Measurements from ENCODE around the gene OPCML.

OPCML gene

DNA sequence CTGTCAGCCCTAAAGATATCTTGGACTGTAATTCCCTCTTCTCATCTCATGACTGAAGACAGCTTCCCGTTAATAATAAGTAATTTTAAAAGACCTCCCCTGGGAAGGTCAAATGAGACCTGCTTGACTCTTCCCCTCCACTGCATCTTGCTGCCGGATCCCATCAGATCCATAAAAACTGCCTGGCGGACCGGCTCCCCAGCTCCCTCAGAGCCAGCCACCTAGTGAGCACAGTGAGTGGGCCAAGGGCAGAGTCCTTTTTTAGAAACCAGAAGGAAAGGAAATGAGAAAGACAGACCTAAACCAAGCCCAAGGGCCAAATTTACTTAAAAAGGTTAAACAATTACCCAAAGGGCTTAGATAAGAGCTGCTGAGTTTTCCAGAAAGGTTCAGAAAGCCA is 595.3 kb downstream of the OPCML start:
- Histone ChIP-seq H3K4me2 (ENCODE audit: low read depth, low read length, poor library complexity, severe bottlenecking) (no peak overlapping the region), H4K20me1 (ENCODE audit: insufficient read depth, low read length, poor library complexity, severe bottlenecking) (no peaks in the 10 kb centered on the region), H3K4me3 (ENCODE audit: low read length, poor library complexity, severe bottlenecking) (no peak overlapping the region), H3K4me1 (ENCODE audit: insufficient read depth, low read length, poor library complexity, severe bottlenecking) (no peaks in the 10 kb centered on the region), H3K9me2 (replicated peaks; ENCODE audit: low read depth, low read length) (no peaks in the 10 kb centered on the region), H3F3A (ENCODE audit: low read depth) (no peaks in the 10 kb centered on the region), H3K79me2 (ENCODE audit: insufficient read depth, low read length) (no peaks in the 10 kb centered on the region), H2AFZ (ENCODE audit: low read length) (no peak overlapping the region), H3K9me3 (ENCODE audit: insufficient read depth, low read depth, low read length) (no peaks in the 10 kb centered on the region), H3K27me3 (ENCODE audit: insufficient read depth, low read length, poor library complexity, severe bottlenecking) (no peaks in the 10 kb centered on the region), H3K36me3 (ENCODE audit: insufficient read depth, low read length) (no peaks in the 10 kb centered on the region), H3K9ac (ENCODE audit: low read depth, low read length, poor library complexity, severe bottlenecking) (no peak overlapping the region)
- TF ChIP-seq, protein P1, sequence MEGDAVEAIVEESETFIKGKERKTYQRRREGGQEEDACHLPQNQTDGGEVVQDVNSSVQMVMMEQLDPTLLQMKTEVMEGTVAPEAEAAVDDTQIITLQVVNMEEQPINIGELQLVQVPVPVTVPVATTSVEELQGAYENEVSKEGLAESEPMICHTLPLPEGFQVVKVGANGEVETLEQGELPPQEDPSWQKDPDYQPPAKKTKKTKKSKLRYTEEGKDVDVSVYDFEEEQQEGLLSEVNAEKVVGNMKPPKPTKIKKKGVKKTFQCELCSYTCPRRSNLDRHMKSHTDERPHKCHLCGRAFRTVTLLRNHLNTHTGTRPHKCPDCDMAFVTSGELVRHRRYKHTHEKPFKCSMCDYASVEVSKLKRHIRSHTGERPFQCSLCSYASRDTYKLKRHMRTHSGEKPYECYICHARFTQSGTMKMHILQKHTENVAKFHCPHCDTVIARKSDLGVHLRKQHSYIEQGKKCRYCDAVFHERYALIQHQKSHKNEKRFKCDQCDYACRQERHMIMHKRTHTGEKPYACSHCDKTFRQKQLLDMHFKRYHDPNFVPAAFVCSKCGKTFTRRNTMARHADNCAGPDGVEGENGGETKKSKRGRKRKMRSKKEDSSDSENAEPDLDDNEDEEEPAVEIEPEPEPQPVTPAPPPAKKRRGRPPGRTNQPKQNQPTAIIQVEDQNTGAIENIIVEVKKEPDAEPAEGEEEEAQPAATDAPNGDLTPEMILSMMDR (conservative IDR thresholded peaks at IDR 0.05; ENCODE audit: low read length): no peak

DNA sequence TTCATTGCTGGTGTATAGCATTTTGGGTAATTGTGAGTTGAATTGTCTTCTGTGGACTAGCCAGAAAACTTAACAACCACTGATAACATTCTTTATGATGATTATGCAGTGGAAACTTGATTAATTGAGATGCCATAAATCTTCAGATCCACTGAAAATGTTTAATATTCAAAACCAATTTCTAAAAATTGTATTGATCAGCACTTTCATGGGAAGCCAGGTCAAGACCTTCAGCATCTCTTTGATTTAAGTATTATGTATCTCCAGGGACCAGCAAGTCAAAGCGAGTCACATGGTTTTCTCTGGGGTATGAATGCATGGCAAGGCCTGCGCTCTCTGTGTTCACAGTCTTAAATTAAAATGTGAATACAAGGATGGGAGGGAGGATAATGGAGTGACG is 596.9 kb downstream of the OPCML start:
- no peaks in the 10 kb centered on the region for H3F3A ChIP-seq (ENCODE audit: low read depth)
- no peaks in the 10 kb centered on the region for H3K9me3 ChIP-seq (ENCODE audit: insufficient read depth, low read depth, low read length)
- no peak overlapping the region for H3K4me3 ChIP-seq (ENCODE audit: low read length, poor library complexity, severe bottlenecking)
- H3K79me2 ChIP-seq (ENCODE audit: insufficient read depth, low read length): no peaks in the 10 kb centered on the region
- no peaks in the 10 kb centered on the region for H3K27me3 ChIP-seq (ENCODE audit: insufficient read depth, low read length, poor library complexity, severe bottlenecking)
- H3K9ac ChIP-seq (ENCODE audit: low read depth, low read length, poor library complexity, severe bottlenecking): no peak overlapping the region
- no peak for TF ChIP-seq EZH2phosphoT487 (IDR thresholded peaks at IDR 0.05; ENCODE audit: borderline replicate concordance)
- no peaks in the 10 kb centered on the region for H3K36me3 ChIP-seq (ENCODE audit: insufficient read depth, low read length)
- H3K9me2 ChIP-seq (replicated peaks; ENCODE audit: low read depth, low read length): no peaks in the 10 kb centered on the region
- no peaks in the 10 kb centered on the region for H3K4me1 ChIP-seq (ENCODE audit: insufficient read depth, low read length, poor library complexity, severe bottlenecking)
- no peak overlapping the region for H3K4me2 ChIP-seq (ENCODE audit: low read depth, low read length, poor library complexity, severe bottlenecking)
- no peaks in the 10 kb centered on the region for H4K20me1 ChIP-seq (ENCODE audit: insufficient read depth, low read length, poor library complexity, severe bottlenecking)
- H2AFZ ChIP-seq (ENCODE audit: low read length): no peak overlapping the region

DNA sequence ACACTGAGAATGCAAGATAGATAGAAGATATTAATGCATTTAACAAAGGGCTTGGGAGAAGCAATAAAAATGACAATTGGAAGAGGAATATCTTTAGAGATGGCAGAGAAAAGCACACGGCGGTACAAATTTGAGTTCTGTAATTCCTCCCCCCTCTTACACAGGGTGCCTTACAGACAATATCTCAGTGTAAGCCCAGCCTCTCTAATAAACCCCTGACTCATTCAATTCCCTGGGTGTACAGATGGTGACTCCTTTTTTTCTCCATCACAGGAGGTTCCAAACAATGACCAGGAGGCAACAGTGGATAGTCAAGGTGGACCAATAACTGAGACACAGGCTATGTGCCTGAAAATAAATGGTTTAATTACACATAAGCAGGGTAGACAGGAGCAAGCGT is 598.6 kb downstream of the OPCML start:
- Histone ChIP-seq H3K4me2 (ENCODE audit: low read depth, low read length, poor library complexity, severe bottlenecking) (no peak overlapping the region), H2AFZ (ENCODE audit: low read length) (no peak overlapping the region), H3F3A (ENCODE audit: low read depth) (no peaks in the 10 kb centered on the region), H3K36me3 (ENCODE audit: insufficient read depth, low read length) (no peaks in the 10 kb centered on the region), H3K4me1 (ENCODE audit: insufficient read depth, low read length, poor library complexity, severe bottlenecking) (no peaks in the 10 kb centered on the region), H4K20me1 (ENCODE audit: insufficient read depth, low read length, poor library complexity, severe bottlenecking) (no peaks in the 10 kb centered on the region), H3K27me3 (ENCODE audit: insufficient read depth, low read length, poor library complexity, severe bottlenecking) (no peaks in the 10 kb centered on the region), H3K4me3 (ENCODE audit: low read length, poor library complexity, severe bottlenecking) (no peak overlapping the region), H3K9me3 (ENCODE audit: insufficient read depth, low read depth, low read length) (no peaks in the 10 kb centered on the region), H3K9ac (ENCODE audit: low read depth, low read length, poor library complexity, severe bottlenecking) (no peak overlapping the region), H3K9me2 (replicated peaks; ENCODE audit: low read depth, low read length) (no peaks in the 10 kb centered on the region), H3K79me2 (ENCODE audit: insufficient read depth, low read length) (no peaks in the 10 kb centered on the region)
- TF ChIP-seq EZH2phosphoT487 (IDR thresholded peaks at IDR 0.05; ENCODE audit: borderline replicate concordance): no peak
- TF ChIP-seq, protein P1 (conservative IDR thresholded peaks at IDR 0.05; ENCODE audit: low read length): no peak

DNA sequence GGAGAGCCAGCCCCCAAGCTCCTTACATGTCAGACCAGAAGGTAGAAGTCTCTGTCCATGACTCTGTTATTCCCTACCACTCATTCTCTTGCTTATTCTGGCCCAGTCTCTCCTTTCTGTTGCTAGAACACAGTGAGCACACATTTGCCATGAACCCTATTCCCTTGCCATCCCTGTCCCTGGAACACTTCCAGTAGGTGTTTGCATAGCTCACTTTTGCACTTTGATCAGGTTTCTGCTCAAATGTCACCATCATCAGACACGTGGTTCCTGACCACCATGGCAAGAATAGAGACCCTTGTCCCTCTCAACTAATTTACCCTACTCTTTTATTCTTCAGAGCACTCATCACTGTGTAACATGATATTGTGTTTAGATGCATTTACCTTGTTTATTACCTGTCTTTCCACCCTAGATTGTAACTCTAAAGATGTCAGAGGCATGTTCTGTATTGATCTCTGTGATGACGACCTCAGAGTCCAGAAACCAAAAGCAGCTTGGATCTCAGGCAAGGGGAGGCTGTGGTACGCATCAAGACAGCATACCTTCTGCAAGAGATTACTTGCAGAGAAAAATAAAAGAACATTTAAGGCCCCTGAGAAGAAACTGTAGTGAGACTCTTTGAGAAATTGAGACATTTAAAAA is 606.4 kb downstream of the OPCML start:
- Histone ChIP-seq H3K4me3 (ENCODE audit: low read length, poor library complexity, severe bottlenecking) (no peak overlapping the region), H3K36me3 (ENCODE audit: insufficient read depth, low read length) (no peaks in the 10 kb centered on the region), H3F3A (ENCODE audit: low read depth) (no peaks in the 10 kb centered on the region), H3K4me1 (ENCODE audit: insufficient read depth, low read length, poor library complexity, severe bottlenecking) (no peaks in the 10 kb centered on the region), H3K27me3 (ENCODE audit: insufficient read depth, low read length, poor library complexity, severe bottlenecking) (no peaks in the 10 kb centered on the region), H3K79me2 (ENCODE audit: insufficient read depth, low read length) (no peaks in the 10 kb centered on the region), H3K9ac (ENCODE audit: low read depth, low read length, poor library complexity, severe bottlenecking) (no peak overlapping the region), H2AFZ (ENCODE audit: low read length) (no peak overlapping the region), H3K9me2 (replicated peaks; ENCODE audit: low read depth, low read length) (no peaks in the 10 kb centered on the region), H3K9me3 (ENCODE audit: insufficient read depth, low read depth, low read length) (peaks cover 4% of the 10 kb centered on the region; the same call in 1 of the 2 replicates), H3K4me2 (ENCODE audit: low read depth, low read length, poor library complexity, severe bottlenecking) (no peak overlapping the region), H4K20me1 (ENCODE audit: insufficient read depth, low read length, poor library complexity, severe bottlenecking) (no peaks in the 10 kb centered on the region)
- TF ChIP-seq, protein P1 (conservative IDR thresholded peaks at IDR 0.05; ENCODE audit: low read length): no peak
- TF ChIP-seq EZH2phosphoT487 (IDR thresholded peaks at IDR 0.05; ENCODE audit: borderline replicate concordance): no peak
